Type B pancreatic cell (in vitro differentiated cells): ENCODE measurements around the gene SLC22A23. TPM values are rescaled to one million over a fixed set of nuclear protein-coding genes. Genes with fewer than 3 reads are reported as not detected.
A peak's percentile ranks its signal among the peaks of the same experiment; 100 is the strongest.

ENCODE experiments used
- DNase-seq: peaks from one replicate; pipeline ENCODE4 v3.0.0; 2021; ENCODE audit warnings: mixed read lengths; ENCODE audit not compliant: unreplicated experiment; ENCODE audit errors: extremely low spot score
- H3K27ac Mint-ChIP-seq: 2 replicates; pipeline ENCODE4 v1.8.0; 2021; ENCODE audit warnings: mild to moderate bottlenecking, mixed read lengths
- H3K27me3 Mint-ChIP-seq: 2 replicates; pipeline ENCODE4 v1.8.0; 2021; ENCODE audit warnings: mixed read lengths
- H3K36me3 Mint-ChIP-seq: 2 replicates; pipeline ENCODE4 v1.8.0; 2021; ENCODE audit warnings: mixed read lengths
- H3K4me1 Mint-ChIP-seq: one replicate; pipeline ENCODE4 v1.8.0; 2021; ENCODE audit warnings: mixed read lengths; ENCODE audit not compliant: unreplicated experiment
- H3K4me3 Mint-ChIP-seq: 2 replicates; pipeline ENCODE4 v1.8.0; 2021; ENCODE audit warnings: mild to moderate bottlenecking, mixed read lengths
- H3K9me3 Mint-ChIP-seq: 2 replicates; pipeline ENCODE4 v1.8.0; 2021; ENCODE audit warnings: mixed read lengths
- CTCF ChIP-seq: fragments of 200-600 bp; sonication (generic); conservative IDR thresholded peaks from 2 replicates; pipeline ENCODE4 v1.5.0; 2021; ENCODE audit warnings: antibody characterized with exemption, mild to moderate bottlenecking
- total RNA-seq: library from RNA; stranded (reverse); gene quantifications from 2 replicates; pipeline ENCODE4 v1.2.1, GENCODE V29; 2021; ENCODE audit warnings: low replicate concordance

The SLC22A23 gene
- total RNA-seq, 1 donor from 2014 or later: 36.6 TPM

GRCh38 chr6:3345836-3346235 lies 111.0 kb downstream of the SLC22A23 start:
- no peak for DNase-seq
- Mint-ChIP-seq H3K4me1 (peaks cover 81% of the 10 kb centered on the region), H3K27ac (no peak overlapping the region), H3K36me3 (peaks cover 9% of the 10 kb centered on the region), H3K4me3 (peak overlapping the region; percentile 24), H3K9me3 (no peaks in the 10 kb centered on the region), H3K27me3 (no peaks in the 10 kb centered on the region)
- TF ChIP-seq CTCF: no peak

GRCh38 chr6:3343089-3343883 lies 113.6 kb downstream of the SLC22A23 start:
- Mint-ChIP-seq H3K9me3 (no peaks in the 10 kb centered on the region), H3K4me3 (peak overlapping the region; percentile 26), H3K4me1 (peaks cover 78% of the 10 kb centered on the region), H3K27me3 (no peaks in the 10 kb centered on the region), H3K36me3 (peaks cover 4% of the 10 kb centered on the region), H3K27ac (no peak overlapping the region)
- DNase-seq: no peak
- no peak for TF ChIP-seq CTCF

- Mint-ChIP-seq H3K36me3 (peaks cover under 1% of the 10 kb centered on the region), H3K9me3 (no peaks in the 10 kb centered on the region), H3K4me3 (peak overlapping the region; percentile 12), H3K27me3 (no peaks in the 10 kb centered on the region), H3K4me1 (peaks cover 71% of the 10 kb centered on the region), H3K27ac (peak overlapping the region; percentile 25)
- DNase-seq: no peak
- no peak for TF ChIP-seq CTCF
Measured at GRCh38 chr6:3341467-3341866, 115.4 kb downstream of the SLC22A23 start.

- H3K27ac Mint-ChIP-seq: peak overlapping the region; percentile 50
- H3K4me3 Mint-ChIP-seq: peak overlapping the region; percentile 37
- no peak for DNase-seq
- H3K9me3 Mint-ChIP-seq: no peaks in the 10 kb centered on the region
- H3K27me3 Mint-ChIP-seq: no peaks in the 10 kb centered on the region
- no peak for TF ChIP-seq CTCF
- peaks cover 70% of the 10 kb centered on the region for H3K4me1 Mint-ChIP-seq
- H3K36me3 Mint-ChIP-seq: peaks cover 4% of the 10 kb centered on the region
Measured at GRCh38 chr6:3340894-3341293, 116.0 kb downstream of the SLC22A23 start.

- Mint-ChIP-seq H3K36me3 (peaks cover 4% of the 10 kb centered on the region), H3K4me1 (peaks cover 70% of the 10 kb centered on the region), H3K27me3 (no peaks in the 10 kb centered on the region), H3K9me3 (no peaks in the 10 kb centered on the region), H3K4me3 (peak overlapping the region; percentile 37), H3K27ac (peak overlapping the region; percentile 50)
- TF ChIP-seq CTCF: no peak
- no peak for DNase-seq
Measured at GRCh38 chr6:3340358-3340802, 116.5 kb downstream of the SLC22A23 start.
